Neutrophil (primary cell): Measurements from ENCODE around the gene CFAP126.
"Not testable (repeated sequence)": the region's sequence is repeated elsewhere in the genome, so short reads cannot be mapped to it uniquely, and the experiment has no call there.

Experiments used
- H3K27ac ChIP-seq: fragments of 200-600 bp; sonication (generic); 2 replicates; pipeline ENCODE4 v1.5.1; 2016; ENCODE audit warnings: mild to moderate bottlenecking, moderate library complexity
- H3K27me3 ChIP-seq: fragments of 200-600 bp; sonication (generic); 2 replicates; pipeline ENCODE4 v1.6.0; 2016; ENCODE audit warnings: mild to moderate bottlenecking
- H3K36me3 ChIP-seq: fragments of 200-600 bp; sonication (generic); 2 replicates; pipeline ENCODE4 v1.5.1; 2017
- H3K4me1 ChIP-seq, 2 experiments: fragments of 200-600 bp in 1 of 2; sonication (generic) in 1 of 2; 1 replicate in 1 of 2; 2 replicates in 1 of 2; pipeline versions ENCODE4 v1.5.1 to v1.6.1; 2013 to 2016; ENCODE audit warnings: low read depth in 1 of 2, low read length in 1 of 2, mild to moderate bottlenecking in 1 of 2, moderate library complexity in 1 of 2; ENCODE audit not compliant: control insufficient read depth in 1 of 2, insufficient read depth in 1 of 2
- H3K4me3 ChIP-seq, 2 experiments: fragments of 200-600 bp in 1 of 2; sonication (generic) in 1 of 2; 1 replicate in 1 of 2; 2 replicates in 1 of 2; pipeline ENCODE4 v1.5.1; 2013 to 2016; ENCODE audit warnings: low read depth in 1 of 2, low read length in 1 of 2, mild to moderate bottlenecking in 1 of 2, moderate library complexity in 1 of 2
- H3K9me3 ChIP-seq: fragments of 200-600 bp; sonication (generic); 2 replicates; pipeline ENCODE4 v1.5.1; 2016
- TF ChIP-seq, protein P1 (sequence below): fragments of 200-600 bp; sonication (generic); IDR thresholded peaks from 2 replicates; pipeline ENCODE4 v1.5.1; 2016; ENCODE audit warnings: antibody characterized with exemption

The CFAP126 gene

DNA sequence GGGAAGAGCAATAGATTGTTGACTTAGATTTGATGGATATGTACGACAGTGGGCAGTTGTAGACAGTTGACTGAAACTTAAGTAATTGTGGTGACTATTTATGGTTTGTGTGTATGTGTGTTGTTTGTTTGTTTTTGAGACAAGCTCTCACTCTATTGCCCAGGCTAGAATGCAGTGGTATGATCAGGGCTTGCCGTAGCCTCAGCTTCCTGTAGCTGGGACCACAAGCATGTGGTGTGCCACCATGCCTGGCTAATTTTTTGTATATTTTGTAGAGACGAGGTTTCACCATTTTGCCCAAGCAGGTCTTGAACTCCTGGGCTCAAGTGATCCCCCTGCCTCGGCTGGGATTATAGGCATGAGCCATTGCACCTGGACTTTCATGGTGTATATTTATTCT lies 43.7 kb downstream of the CFAP126 start:
- Histone ChIP-seq H3K27ac (no peak overlapping the region), H3K36me3 (peaks cover 47% of the 10 kb centered on the region), H3K27me3 (no peaks in the 10 kb centered on the region), H3K4me3 (no peak overlapping the region), H3K4me1 (no peaks in the 10 kb centered on the region), H3K9me3 (no peaks in the 10 kb centered on the region)
- TF ChIP-seq, protein P1, sequence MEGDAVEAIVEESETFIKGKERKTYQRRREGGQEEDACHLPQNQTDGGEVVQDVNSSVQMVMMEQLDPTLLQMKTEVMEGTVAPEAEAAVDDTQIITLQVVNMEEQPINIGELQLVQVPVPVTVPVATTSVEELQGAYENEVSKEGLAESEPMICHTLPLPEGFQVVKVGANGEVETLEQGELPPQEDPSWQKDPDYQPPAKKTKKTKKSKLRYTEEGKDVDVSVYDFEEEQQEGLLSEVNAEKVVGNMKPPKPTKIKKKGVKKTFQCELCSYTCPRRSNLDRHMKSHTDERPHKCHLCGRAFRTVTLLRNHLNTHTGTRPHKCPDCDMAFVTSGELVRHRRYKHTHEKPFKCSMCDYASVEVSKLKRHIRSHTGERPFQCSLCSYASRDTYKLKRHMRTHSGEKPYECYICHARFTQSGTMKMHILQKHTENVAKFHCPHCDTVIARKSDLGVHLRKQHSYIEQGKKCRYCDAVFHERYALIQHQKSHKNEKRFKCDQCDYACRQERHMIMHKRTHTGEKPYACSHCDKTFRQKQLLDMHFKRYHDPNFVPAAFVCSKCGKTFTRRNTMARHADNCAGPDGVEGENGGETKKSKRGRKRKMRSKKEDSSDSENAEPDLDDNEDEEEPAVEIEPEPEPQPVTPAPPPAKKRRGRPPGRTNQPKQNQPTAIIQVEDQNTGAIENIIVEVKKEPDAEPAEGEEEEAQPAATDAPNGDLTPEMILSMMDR: no peak

DNA sequence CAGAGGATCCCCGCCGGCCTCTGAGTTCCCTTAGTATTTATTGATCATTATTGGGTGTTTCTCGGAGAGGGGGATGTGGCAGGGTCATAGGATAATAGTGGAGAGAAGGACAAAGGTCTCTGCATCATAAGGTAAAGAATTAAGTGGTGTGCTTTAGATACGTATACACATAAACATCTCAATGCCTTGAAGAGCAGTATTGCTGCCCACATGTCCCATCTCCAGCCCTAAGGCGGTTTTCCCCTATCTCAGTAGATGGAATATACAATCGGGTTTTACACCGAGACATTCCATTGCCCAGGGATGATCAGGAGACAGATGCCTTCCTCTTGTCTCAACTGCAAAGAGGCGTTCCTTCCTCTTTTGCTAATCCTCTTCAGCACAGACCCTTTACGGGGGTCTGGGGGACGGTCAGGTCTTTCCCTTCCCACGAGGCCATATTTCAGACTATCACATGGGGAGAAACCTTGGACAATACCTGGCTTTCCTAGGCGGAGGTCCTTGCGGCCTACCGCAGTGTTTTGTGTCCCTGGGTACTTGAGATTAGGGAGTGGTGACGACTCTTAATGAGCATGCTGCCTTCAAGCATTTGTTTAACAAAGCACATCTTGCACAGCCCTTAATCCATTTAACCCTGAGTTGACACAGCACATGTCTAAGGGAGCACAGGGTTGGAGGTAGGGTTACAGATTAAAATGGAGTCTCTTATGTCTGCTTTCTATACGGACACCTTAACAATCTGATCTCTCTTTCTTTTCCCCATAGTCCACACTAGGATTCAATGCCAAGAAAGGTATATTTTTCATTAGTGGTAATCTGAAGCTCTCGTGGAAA lies 51.6 kb downstream of the CFAP126 start:
- not testable (repeated sequence) for H3K27ac ChIP-seq, H3K4me3 ChIP-seq

More for the DNA sequence above, 51.6 kb downstream of the CFAP126 start:
- not testable (repeated sequence) for H3K36me3 ChIP-seq, H3K9me3 ChIP-seq, H3K27me3 ChIP-seq
- H3K4me1 ChIP-seq: peaks cover 15 to 16% of the 10 kb centered on the region in 2 experiments
